Thyroid gland (tissue), 4 donors: ENCODE results near the gene CENPX. TPM values are rescaled to one million over a fixed set of nuclear protein-coding genes. Genes with fewer than 3 reads are reported as not detected.

Experiments used
- DNase-seq, 2 donors: peaks; one replicate each; pipeline ENCODE4 v3.0.0-alpha.2; 2019
- H3K27ac ChIP-seq, 3 donors: fragments of 200-600 bp; sonication (generic); 1 replicate in 2 of 3; 2 replicates in 1 of 3; pipeline ENCODE4 v1.5.1; 2016 to 2019; ENCODE audit warnings: mild to moderate bottlenecking in 1 of 3, moderate library complexity in 1 of 3
- H3K27me3 ChIP-seq: fragments of 200-600 bp; sonication (generic); one replicate; pipeline ENCODE4 v1.5.1; 2019
- H3K36me3 ChIP-seq, 2 donors: fragments of 200-600 bp; sonication (generic); one replicate each; pipeline ENCODE4 v1.5.1; 2016 to 2019
- H3K4me1 ChIP-seq, 2 donors: fragments of 200-600 bp; sonication (generic); one replicate each; pipeline ENCODE4 v1.5.1; 2017 to 2019
- H3K4me3 ChIP-seq, 3 donors: fragments of 200-600 bp; sonication (generic); replicated peaks in 1 of 3; 1 replicate in 2 of 3; 2 replicates in 1 of 3; pipeline ENCODE4 v1.5.1; 2016; ENCODE audit warnings: mild to moderate bottlenecking in 1 of 3
- H3K9me3 ChIP-seq: fragments of 200-600 bp; sonication (generic); one replicate; pipeline ENCODE4 v1.5.1; 2017
- POLR2A ChIP-seq, 2 donors: fragments of 450-650 bp; IDR thresholded peaks; one replicate each; pipeline ENCODE4 v1.6.1; 2017; ENCODE audit warnings: antibody characterized with exemption in 2 of 2, mild to moderate bottlenecking in 2 of 2, moderate library complexity in 1 of 2
- WGBS, 2 donors: methylation state at CpG; one replicate each; pipeline ENCODE4 v1.1.5; 2017; 5-methylcytosine and 5-hydroxymethylcytosine counted together
- intact Hi-C: fragments of 100-400 bp; cut with DNase I; formaldehyde crosslinking; loops from one replicate; pipeline ENCODE4 v1.15.1; 2023
- total RNA-seq, 4 donors: library from RNA; depleted of rRNA; stranded (reverse); fragments of >200 nt; gene quantifications; one replicate each; pipeline ENCODE4 v1.2.3, GENCODE V29; 2016
- TF ChIP-seq, protein P1 (sequence below), 6 experiments: fragments of 200-600 bp in 3 of 6; fragments of 450-650 bp in 3 of 6; sonication (generic) in 3 of 6; IDR thresholded peaks; one replicate each; pipeline ENCODE4 v1.5.1; 2016 to 2019; ENCODE audit warnings: antibody characterized with exemption in 6 of 6, mild to moderate bottlenecking in 2 of 6, inconsistent platforms in 1 of 6, moderate library complexity in 1 of 6

Gene CENPX
- total RNA-seq, 4 donors from 2014 or later: 40.7 to 95.9 (median 78.0) TPM

DNA sequence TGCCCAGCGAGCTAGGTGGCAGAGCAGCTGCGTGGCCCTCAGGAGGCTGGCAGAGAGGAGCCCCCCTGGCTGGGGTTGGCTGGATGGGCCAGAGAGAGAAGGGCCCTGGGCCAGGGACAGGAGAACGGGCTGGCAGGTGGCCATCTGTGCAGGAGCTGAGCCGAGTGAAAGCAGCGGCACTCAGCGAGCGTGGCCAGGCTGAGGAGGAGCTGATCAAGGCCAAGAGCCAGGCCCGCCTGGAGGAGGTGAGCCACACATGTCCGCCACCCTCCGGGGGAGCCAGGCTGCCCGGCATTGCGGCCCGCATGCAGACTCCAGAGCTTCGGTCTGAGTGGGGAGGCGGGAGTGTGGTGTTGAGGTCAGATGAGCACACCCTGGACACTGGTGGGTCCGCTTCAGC, 6.7 kb upstream of the CENPX start:
- DNase-seq: peak; percentile 98
- no peak overlapping the region for H3K4me3 ChIP-seq
- peaks cover 29 to 37% of the 10 kb centered on the region in 2 donors for H3K4me1 ChIP-seq
- peak overlapping the region; percentile 56 to 65 (median 62) for H3K27ac ChIP-seq
- no peaks in the 10 kb centered on the region for H3K27me3 ChIP-seq
- WGBS, 2 donors: 34 to 61% methylated on average over 3 to 8 of the region's 16 CpGs
- H3K9me3 ChIP-seq: no peaks in the 10 kb centered on the region
- H3K36me3 ChIP-seq: no peaks in the 10 kb centered on the region
- intact Hi-C loops: loop anchor here (5.0 kb wide), 2 partner anchors 73 to 293 kb away; no protein-coding TSS in a partner anchor
- TF ChIP-seq POLR2A (IDR thresholded peaks at IDR 0.05): no peak
- TF ChIP-seq, protein P1, sequence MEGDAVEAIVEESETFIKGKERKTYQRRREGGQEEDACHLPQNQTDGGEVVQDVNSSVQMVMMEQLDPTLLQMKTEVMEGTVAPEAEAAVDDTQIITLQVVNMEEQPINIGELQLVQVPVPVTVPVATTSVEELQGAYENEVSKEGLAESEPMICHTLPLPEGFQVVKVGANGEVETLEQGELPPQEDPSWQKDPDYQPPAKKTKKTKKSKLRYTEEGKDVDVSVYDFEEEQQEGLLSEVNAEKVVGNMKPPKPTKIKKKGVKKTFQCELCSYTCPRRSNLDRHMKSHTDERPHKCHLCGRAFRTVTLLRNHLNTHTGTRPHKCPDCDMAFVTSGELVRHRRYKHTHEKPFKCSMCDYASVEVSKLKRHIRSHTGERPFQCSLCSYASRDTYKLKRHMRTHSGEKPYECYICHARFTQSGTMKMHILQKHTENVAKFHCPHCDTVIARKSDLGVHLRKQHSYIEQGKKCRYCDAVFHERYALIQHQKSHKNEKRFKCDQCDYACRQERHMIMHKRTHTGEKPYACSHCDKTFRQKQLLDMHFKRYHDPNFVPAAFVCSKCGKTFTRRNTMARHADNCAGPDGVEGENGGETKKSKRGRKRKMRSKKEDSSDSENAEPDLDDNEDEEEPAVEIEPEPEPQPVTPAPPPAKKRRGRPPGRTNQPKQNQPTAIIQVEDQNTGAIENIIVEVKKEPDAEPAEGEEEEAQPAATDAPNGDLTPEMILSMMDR (IDR thresholded peaks at IDR 0.05): peak in 1 of 6 experiments; percentile 2

DNA sequence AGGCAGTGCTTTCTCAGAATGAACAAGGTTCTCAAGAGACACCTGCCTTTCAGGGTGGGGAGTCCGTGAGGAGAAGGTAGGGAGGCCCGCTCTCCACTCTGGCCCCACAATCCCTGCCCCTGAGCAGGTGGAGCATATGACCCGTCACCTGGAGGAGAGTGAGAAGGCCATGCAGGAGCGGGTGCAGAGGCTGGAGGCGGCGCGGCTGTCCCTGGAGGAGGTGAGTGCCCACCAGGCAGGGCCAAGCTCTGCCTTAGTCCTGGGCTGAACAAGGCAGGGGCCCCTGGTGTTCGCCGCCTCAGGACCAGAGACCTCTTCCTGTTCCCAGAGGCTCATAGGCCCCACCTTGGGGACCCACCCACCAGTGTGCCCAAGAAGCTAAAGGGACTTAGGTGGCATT, 6.3 kb upstream of the CENPX start:
- Histone ChIP-seq H3K4me1 (peaks cover 33 to 41% of the 10 kb centered on the region in 2 donors), H3K36me3 (no peaks in the 10 kb centered on the region), H3K9me3 (no peaks in the 10 kb centered on the region), H3K4me3 (no peak overlapping the region), H3K27me3 (no peaks in the 10 kb centered on the region), H3K27ac (peak overlapping the region; percentile 56 to 65 (median 62))
- TF ChIP-seq, protein P1 (IDR thresholded peaks at IDR 0.05): no peak
- DNase-seq: no peak
- 87 to 92% methylated on average over 4 to 8 of the region's 9 CpGs for WGBS, 2 donors
- intact Hi-C loops: loop anchor here (5.0 kb wide), 2 partner anchors 73 to 293 kb away; no protein-coding TSS in a partner anchor

DNA sequence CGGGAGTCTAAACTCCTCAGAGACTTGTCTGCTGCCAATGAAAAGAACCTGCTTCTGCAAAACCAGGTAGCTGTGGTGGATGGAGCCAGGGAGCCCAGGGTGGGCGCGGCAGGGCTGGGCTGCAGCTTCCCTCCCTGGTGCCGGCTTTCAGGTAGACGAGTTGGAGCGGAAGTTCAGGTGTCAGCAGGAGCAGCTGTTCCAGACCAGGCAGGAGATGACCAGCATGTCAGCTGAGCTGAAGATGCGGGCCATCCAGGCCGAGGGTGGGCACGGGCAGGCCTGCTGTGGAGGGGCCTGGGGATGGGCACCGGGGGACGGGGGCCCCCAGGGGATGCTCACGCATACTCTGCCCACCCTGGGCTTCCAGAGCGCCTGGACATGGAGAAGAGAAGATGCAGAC, 5.6 kb upstream of the CENPX start:
- intact Hi-C loops: loop anchor here (5.0 kb wide), 2 partner anchors 74 to 294 kb away; no protein-coding TSS in a partner anchor
- H3K36me3 ChIP-seq: no peaks in the 10 kb centered on the region
- 94 to 95% methylated on average over 11 to 12 of the region's 13 CpGs for WGBS, 2 donors
- no peaks in the 10 kb centered on the region for H3K9me3 ChIP-seq
- H3K4me3 ChIP-seq: no peak overlapping the region
- peaks cover 39 to 46% of the 10 kb centered on the region in 2 donors for H3K4me1 ChIP-seq
- no peak for DNase-seq
- TF ChIP-seq, protein P1 (IDR thresholded peaks at IDR 0.05): no peak
- no peak for TF ChIP-seq POLR2A (IDR thresholded peaks at IDR 0.05)
- H3K27me3 ChIP-seq: no peaks in the 10 kb centered on the region
- no peak overlapping the region for H3K27ac ChIP-seq

DNA sequence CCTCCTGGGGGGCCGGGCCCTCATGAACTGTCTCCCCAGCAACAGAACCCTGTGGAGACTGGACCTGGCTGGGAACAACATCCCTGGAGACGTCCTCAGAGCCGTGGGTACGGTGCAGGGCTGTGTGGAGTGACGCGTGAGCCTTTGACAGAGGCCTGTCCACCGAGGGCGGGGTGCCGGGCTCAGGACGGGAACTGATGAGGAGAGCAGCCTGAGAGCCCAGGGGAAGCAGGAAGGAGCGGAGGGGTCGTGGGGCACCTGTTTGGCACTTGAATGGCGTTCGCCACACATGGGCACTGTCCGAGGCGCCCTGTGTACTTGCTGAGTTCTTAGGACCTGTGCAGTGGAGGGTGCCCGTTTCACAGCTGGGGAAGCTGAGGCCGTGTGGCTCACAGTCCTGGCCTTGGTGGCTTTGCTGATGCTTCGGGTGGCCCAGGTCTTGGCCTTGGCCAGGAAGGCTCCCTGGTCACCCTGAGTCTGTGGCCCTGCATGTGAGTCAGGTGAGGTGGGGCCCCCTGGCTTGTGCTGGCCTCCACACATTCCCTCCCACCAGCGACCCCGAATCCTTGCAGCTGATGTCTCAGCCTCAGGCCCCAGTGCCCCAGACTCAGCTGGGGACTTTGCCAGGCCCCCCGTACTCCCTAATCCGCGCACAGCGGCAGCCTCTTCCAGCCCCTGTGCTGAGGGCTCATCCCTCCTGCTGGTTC, 2.9 kb upstream of the CENPX start:
- Histone ChIP-seq H3K9me3 (no peaks in the 10 kb centered on the region), H3K27me3 (no peaks in the 10 kb centered on the region), H3K36me3 (no peaks in the 10 kb centered on the region), H3K4me3 (no peak overlapping the region), H3K4me1 (peaks cover 41 to 46% of the 10 kb centered on the region in 2 donors), H3K27ac (no peak overlapping the region)
- TF ChIP-seq POLR2A (IDR thresholded peaks at IDR 0.05): no peak
- TF ChIP-seq, protein P1 (IDR thresholded peaks at IDR 0.05): no peak
- WGBS, 2 donors: 97% methylated on average over 19 to 25 of the region's 25 CpGs
- no peak for DNase-seq
- intact Hi-C loops: loop anchor here (5.0 kb wide), 2 partner anchors 77 to 297 kb away; no protein-coding TSS in a partner anchor

DNA sequence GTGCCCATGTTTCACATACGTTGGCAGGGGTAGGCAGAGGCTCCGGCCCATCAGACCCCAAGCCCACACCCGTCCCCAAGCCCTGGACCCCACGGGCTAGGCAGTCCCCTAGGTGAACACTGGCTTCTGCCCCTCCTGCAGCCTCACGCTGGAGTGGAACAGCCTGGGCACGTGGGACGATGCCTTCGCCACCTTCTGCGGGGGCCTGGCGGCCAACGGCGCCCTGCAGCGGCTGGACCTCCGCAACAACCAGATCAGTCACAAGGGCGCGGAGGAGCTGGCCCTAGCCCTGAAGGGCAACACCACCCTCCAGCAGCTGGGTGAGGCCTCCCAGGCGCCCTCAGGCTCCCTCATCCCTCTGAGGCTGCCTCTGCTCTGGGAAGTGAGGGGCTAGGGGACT, 2.2 kb upstream of the CENPX start:
- H3K27ac ChIP-seq: no peak overlapping the region
- no peaks in the 10 kb centered on the region for H3K36me3 ChIP-seq
- no peak for DNase-seq
- no peak overlapping the region for H3K4me3 ChIP-seq
- intact Hi-C loops: loop anchor here (5.0 kb wide), 2 partner anchors 77 to 297 kb away; no protein-coding TSS in a partner anchor
- TF ChIP-seq, protein P1 (IDR thresholded peaks at IDR 0.05): no peak
- TF ChIP-seq POLR2A (IDR thresholded peaks at IDR 0.05): no peak
- H3K4me1 ChIP-seq: peaks cover 34 to 39% of the 10 kb centered on the region in 2 donors
- 97% methylated on average over 6 of the region's 17 CpGs; no CpG with 5 or more reads in 1 of the 2 donors for WGBS, 2 donors
- H3K27me3 ChIP-seq: no peaks in the 10 kb centered on the region
- H3K9me3 ChIP-seq: no peaks in the 10 kb centered on the region
